ENCODE data around the gene GJA10. TPM values are rescaled to one million over a fixed set of nuclear protein-coding genes. Genes with fewer than 3 reads are reported as not detected.
"Not testable (repeated sequence)": the region's sequence is repeated elsewhere in the genome, so short reads cannot be mapped to it uniquely, and the experiment has no call there.

GJA10 gene
- not detected for total RNA-seq

DNA sequence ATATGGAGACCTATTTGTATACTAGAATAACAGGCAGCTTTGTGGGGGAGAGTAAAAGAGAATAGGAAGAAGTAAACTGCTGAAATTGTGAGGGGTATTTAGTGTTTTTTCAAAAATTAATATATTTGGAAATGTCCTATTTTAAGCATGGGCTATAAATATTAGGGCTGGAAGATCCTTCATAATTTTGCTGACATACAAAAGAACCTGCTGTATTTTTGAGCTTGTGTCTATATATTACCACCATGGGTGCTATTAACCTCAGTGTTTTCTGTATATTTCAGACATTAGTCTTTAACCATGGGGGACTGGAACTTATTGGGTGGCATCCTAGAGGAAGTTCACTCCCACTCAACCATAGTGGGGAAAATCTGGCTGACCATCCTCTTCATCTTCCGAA is at the start of gene GJA10:
GJA10 (plus strand) TSS at position 301 of the 400 bp plus-strand sequence; CDS start at position 301, 0 bp downstream.
- 92 to 100% methylated on average over 1 of the region's 1 CpG for WGBS, 2 donors
- Histone ChIP-seq H3K27me3 (no peaks in the 10 kb centered on the region), H3K27ac (no peak within 1 kb of the TSS), H3K36me3 (no peaks in the 10 kb centered on the region), H3K4me3 (replicated peaks in 1 of 3) (no peak within 1 kb of the TSS), H3K9me3 (no peaks in the 10 kb centered on the region), H3K4me1 (no peaks in the 10 kb centered on the region)
- no peak for DNase-seq
- intact Hi-C loops (cut with DNase I): no loop called here
- TF ChIP-seq, protein P1, sequence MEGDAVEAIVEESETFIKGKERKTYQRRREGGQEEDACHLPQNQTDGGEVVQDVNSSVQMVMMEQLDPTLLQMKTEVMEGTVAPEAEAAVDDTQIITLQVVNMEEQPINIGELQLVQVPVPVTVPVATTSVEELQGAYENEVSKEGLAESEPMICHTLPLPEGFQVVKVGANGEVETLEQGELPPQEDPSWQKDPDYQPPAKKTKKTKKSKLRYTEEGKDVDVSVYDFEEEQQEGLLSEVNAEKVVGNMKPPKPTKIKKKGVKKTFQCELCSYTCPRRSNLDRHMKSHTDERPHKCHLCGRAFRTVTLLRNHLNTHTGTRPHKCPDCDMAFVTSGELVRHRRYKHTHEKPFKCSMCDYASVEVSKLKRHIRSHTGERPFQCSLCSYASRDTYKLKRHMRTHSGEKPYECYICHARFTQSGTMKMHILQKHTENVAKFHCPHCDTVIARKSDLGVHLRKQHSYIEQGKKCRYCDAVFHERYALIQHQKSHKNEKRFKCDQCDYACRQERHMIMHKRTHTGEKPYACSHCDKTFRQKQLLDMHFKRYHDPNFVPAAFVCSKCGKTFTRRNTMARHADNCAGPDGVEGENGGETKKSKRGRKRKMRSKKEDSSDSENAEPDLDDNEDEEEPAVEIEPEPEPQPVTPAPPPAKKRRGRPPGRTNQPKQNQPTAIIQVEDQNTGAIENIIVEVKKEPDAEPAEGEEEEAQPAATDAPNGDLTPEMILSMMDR (IDR thresholded peaks at IDR 0.05): no peak
- no peak for TF ChIP-seq POLR2A (IDR thresholded peaks at IDR 0.05)

GRCh38 chr6:89847513-89847912 is 46.8 kb upstream of the GJA10 start:
- WGBS, 2 donors: 94 to 99% methylated on average over 5 of the region's 5 CpGs
- H3K9me3 ChIP-seq; intact Hi-C loops (cut with DNase I); H3K4me1 ChIP-seq; H3K27ac ChIP-seq; H3K27me3 ChIP-seq; H3K36me3 ChIP-seq; H3K4me3 ChIP-seq (replicated peaks in 1 of 3); DNase-seq: not testable (repeated sequence)

DNA sequence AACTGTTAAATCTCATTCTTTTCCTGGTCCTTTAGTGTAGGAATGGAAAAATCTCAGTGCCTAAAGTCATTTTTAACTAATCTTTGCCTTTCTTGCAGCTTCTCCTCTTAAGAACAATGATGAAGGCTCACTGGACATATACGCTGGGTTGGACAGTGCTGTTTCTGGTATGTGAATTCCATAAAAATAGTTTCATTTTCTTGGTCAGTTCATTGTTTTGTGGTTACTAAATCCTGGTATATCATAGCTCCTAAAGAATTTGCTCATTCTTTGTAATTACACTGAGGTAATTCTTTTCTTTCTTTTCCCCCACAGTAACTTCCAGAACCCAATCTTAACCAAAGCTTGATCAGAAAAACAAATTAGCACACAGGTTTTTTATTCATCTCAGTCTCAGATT is 41.2 kb upstream of the GJA10 start:
- intact Hi-C loops (cut with DNase I): no loop called here
- Histone ChIP-seq H3K4me1 (no peaks in the 10 kb centered on the region), H3K9me3 (no peaks in the 10 kb centered on the region), H3K27ac (no peak overlapping the region), H3K36me3 (peaks cover 34 to 47% of the 10 kb centered on the region in 2 donors), H3K4me3 (replicated peaks in 1 of 3) (no peak overlapping the region), H3K27me3 (no peaks in the 10 kb centered on the region)
- WGBS, 2 donors: 93 to 100% methylated on average over 1 of the region's 1 CpG
- no peak for TF ChIP-seq POLR2A (IDR thresholded peaks at IDR 0.05)
- TF ChIP-seq, protein P1 (IDR thresholded peaks at IDR 0.05): no peak
- no peak for DNase-seq

GRCh38 chr6:89858041-89858440 is 36.2 kb upstream of the GJA10 start:
- no peaks in the 10 kb centered on the region for H3K27me3 ChIP-seq
- H3K27ac ChIP-seq: no peak overlapping the region
- no peaks in the 10 kb centered on the region for H3K4me1 ChIP-seq
- no peak for DNase-seq
- peaks cover 52 to 64% of the 10 kb centered on the region in 2 donors for H3K36me3 ChIP-seq
- H3K9me3 ChIP-seq: no peaks in the 10 kb centered on the region
- intact Hi-C loops (cut with DNase I): no loop called here
- 95 to 97% methylated on average over 1 of the region's 1 CpG for WGBS, 2 donors
- H3K4me3 ChIP-seq (replicated peaks in 1 of 3): no peak overlapping the region
- TF ChIP-seq POLR2A (IDR thresholded peaks at IDR 0.05): no peak
- TF ChIP-seq, protein P1 (IDR thresholded peaks at IDR 0.05): no peak

GRCh38 chr6:89859744-89860143 is 34.5 kb upstream of the GJA10 start:
- H3K36me3 ChIP-seq: peaks cover 49 to 55% of the 10 kb centered on the region in 2 donors

More at GRCh38 chr6:89859744-89860143, 34.5 kb upstream of the GJA10 start:
- Histone ChIP-seq H3K27me3 (no peaks in the 10 kb centered on the region), H3K4me1 (no peaks in the 10 kb centered on the region), H3K27ac (no peak overlapping the region), H3K9me3 (no peaks in the 10 kb centered on the region), H3K4me3 (replicated peaks in 1 of 3) (no peak overlapping the region)
- no peak for DNase-seq
- TF ChIP-seq POLR2A (IDR thresholded peaks at IDR 0.05): no peak
- TF ChIP-seq, protein P1 (IDR thresholded peaks at IDR 0.05): no peak
- 93 to 96% methylated on average over 4 of the region's 4 CpGs for WGBS, 2 donors
- intact Hi-C loops (cut with DNase I): no loop called here
